GM18861 (cell line): Measurements from ENCODE around the gene COX19.
A peak's percentile ranks its signal among the peaks of the same experiment; 100 is the strongest.
"Not testable (repeated sequence)": the region's sequence is repeated elsewhere in the genome, so short reads cannot be mapped to it uniquely, and the experiment has no call there.

ENCODE experiments used
- ATAC-seq: cut with Tn5 transposase; IDR thresholded peaks from one replicate; pipeline ENCODE4 v1.9.1; 2021; ENCODE audit not compliant: unreplicated experiment

The COX19 gene

DNA sequence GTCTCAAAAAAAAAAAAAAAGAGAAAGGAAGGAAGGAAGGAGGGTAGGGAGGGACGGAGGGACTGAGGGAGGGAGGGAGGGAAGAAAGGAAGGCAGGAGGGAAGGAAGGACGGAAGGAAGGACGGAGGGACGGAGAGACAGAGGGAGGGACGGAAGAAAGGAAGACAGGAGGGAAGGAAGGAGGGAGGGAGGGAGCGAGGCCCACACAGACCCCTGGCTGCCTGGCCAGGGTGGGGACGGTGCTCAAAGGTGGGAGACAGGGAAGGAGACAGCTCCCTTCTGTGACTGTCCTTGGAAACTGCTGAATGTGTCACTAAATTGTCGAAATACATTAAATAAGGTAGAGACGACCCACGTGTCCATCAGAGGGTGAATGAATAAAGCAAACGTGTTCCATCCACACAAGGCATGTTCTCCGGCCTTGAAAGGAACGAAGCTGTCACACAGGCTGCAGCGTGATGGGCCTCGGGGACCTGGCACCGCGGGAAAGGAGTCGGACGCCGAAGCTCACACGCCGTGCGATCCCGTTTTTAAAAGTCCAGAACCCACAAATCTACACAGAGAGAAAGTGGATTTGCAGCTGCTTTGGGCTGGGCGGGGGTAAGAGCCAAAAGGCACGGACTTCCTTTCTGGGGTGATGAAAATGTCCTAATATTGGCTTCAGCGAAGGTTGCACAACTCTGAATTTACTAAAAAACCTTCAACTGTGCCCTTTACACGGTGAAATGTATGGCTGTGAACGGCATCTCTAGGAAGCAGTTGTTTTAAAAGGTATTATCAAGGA lies 44.2 kb downstream of the COX19 start:
- no peak for ATAC-seq

DNA sequence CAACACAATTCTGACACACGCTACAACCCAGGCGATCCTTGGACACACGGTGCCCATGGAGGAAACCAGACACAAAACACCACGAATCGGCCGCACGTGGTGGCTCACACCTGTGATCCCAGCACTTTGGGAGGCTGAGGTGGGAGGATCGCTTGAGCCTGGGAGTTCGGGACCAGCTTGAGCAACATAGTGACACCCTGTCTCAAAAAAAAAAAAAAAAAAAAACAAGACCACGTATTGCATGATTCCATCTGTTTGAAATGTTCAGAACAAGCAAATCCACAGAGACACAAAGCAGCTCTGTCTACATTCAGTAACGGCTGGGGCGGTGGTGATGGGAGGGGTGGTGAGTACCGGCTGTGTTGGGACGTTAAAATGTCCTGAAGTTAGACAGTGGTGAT lies 46.0 kb downstream of the COX19 start:
- ATAC-seq: no peak

DNA sequence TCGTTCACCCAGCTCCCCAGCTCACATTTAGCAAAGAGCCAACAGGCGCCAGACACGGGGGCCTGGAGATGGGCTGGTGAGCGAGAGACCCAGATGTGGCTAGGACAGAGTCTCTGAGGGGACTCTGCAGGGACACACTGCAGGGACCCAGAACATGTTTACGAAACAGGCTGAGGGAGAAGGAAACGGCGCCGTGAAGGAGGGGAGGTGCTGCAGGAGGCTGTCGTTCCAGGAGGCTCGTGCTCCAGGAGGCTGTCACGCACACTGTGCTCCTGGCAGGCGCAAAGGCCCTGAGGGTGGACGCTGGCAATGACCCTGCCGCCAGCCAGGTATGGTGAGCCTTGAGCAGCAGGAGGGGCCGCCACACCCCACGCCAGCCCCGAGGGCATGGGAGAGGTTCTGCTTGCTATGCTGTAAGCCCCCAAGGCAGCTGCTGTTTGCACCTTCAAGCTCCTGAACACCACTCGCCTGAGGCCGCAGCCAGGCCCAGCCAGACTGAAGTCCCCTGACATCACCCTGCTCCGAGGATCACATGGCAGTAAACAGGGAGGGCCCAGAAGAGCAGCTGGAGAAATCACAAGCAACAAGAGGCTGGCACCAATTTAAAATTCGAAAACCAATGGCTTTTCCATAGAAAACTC lies 48.2 kb downstream of the COX19 start:
- no peak for ATAC-seq

- no peak for ATAC-seq
Measured at GRCh38 chr7:926061-927030, 49.0 kb downstream of the COX19 start.

GRCh38 chr7:925601-926000 lies 49.7 kb downstream of the COX19 start:
- no peak for ATAC-seq

- peak; percentile 53 for ATAC-seq
Measured at GRCh38 chr7:924541-925231, 50.7 kb downstream of the COX19 start.

- not testable (repeated sequence) for ATAC-seq
Measured at GRCh38 chr7:924042-924441, 51.3 kb downstream of the COX19 start.

DNA sequence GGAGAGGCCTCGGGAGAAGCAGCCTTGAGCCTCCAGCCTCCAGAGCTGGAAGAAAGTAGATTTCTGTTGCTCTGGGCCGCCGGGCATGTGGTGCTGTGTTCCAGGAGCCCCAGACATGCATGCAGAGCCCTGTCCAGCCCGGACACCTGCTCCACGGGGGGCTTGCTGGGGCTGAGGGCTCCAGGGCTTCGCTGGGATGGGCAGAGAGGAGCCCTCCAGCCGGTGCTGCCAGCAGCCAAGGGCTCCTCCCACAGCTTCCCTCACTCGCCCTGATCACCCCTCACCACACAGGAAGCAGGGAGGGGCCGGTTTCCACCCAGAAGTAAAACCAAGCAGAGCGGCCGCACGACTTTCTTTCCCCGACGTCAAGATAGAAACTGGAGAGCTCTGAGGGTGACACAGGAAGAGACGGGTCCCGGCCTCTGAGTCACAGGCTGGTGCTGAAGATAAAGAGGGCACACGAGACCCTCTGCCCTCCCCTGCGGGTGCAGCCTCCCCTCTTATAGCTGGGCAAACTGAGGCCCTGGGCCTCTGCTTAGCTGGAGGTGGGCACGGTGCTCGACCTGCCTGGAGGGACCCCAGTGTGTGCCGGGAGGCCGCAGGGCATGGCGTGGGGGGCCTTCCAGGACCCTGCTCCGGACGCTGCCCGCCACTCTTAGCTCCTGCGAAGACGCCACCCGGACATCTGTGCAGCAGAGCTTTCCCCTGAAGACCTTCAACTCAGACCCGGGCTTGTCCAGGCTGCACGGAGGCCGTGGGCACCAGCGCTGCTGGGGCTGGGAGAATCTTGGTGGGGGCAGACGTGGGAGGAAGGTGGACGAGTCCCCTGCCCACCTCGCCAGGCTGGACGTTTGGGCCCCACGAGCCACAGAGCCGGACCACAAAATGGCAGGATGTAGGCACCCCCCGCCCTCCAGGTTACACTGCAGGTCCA lies 52.0 kb downstream of the COX19 start:
- peak; percentile 67 for ATAC-seq

DNA sequence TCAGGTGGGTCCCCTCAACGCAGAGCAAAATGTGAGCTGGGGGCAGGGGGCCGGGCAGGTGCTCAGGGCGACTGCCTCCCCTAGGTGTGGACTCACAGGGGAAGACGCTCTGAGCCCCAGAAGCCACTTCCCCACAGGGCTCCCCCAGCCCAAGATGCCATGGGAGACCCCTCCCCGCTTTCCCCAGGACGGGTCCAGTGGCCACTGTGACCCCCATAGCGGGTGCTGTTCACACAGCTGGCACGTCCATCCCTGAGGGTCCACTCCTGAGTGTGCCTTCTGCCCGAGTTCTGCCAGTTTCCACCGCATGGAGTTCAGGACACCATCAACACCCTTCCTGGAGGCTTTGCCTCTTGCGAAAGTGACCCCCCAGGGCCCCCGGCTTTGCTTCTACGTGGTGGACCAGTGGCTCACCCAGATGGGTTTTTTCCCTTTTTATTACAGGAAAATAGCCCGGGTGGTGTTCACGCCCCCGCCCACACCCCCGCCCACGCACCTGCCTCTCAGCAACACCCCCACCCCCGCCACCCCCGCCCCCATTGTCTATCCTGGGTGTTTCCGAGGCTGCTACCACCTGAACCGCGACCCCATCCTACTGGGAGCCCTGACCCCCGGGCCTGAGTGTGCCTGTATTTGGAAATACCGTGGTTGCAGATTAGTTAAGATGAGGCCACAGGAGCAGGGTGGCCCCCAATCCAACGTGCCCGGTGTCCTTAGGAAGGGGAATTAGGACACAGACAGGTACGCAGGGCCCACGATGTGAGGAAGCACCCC lies 52.8 kb downstream of the COX19 start:
- ATAC-seq: no peak

- no peak for ATAC-seq
Measured at GRCh38 chr7:921581-922333, 53.6 kb downstream of the COX19 start.

GRCh38 chr7:921071-921461 lies 54.3 kb downstream of the COX19 start:
- ATAC-seq: no peak

- ATAC-seq: no peak
Measured at GRCh38 chr7:920351-921070, 54.8 kb downstream of the COX19 start.

- no peak for ATAC-seq
Measured at GRCh38 chr7:919924-920341, 55.4 kb downstream of the COX19 start.

- no peak for ATAC-seq
Measured at GRCh38 chr7:919114-919442, 56.3 kb downstream of the COX19 start.

DNA sequence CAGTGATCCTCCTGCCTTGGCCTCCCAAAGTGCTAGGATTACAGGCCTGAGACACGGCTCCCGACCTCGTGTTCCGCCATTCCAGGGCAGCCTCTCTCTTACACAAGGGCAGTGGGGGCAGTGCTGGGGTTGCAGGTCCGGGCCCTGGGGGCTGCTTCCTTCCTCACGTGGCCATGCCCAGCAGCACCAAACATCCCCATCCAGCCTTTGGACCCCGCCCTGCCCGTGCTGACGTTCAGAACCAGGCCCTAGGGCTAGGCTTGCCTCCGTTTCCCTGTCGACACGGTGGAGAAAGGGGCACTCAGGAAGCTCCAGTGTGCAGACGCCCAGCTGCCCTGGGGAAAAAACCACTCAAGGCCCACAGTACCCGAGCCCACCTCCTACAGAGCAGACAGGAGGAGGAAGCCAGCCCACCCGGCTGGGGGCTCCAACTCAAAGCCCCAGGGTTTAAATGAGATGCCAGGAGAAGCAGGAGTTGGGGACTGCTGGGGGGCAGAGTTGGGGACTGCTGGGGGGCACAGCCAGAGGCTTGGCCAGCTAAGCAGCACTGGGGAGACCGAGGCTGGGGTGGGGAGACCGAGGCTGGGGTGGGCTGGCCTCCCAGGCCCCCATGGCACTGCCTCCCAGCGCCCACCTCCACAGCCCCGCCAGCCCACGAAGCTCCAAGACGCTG lies 56.8 kb downstream of the COX19 start:
- no peak for ATAC-seq

DNA sequence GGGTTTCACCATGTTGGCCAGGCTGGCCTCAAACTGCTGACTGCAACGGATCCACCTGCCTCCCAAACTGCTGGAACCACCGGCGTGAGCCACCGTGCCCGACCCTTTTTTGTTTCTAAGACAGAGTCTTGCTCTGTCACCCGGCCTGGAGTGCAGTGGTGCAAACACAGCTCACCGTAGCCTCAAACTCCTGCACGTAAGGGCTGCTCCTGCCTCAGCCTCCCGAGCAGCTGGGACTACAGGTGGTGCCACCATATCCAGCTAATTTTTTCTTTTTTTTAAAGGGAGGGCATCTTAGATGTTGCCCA lies 57.3 kb downstream of the COX19 start:
- ATAC-seq: no peak
